ENCODE data around the gene TMUB2. TPM values are rescaled to one million over a fixed set of nuclear protein-coding genes. Genes with fewer than 3 reads are reported as not detected.

The TMUB2 gene
- polyA plus RNA-seq, 1 donor from 2014 or later, result 59.9 TPM

GRCh38 chr17:44210342-44211192, 23.8 kb downstream of the TMUB2 start:
- H3K4me2 ChIP-seq (ENCODE audit: low read length), result no peak overlapping the region
- no peak overlapping the region for H3K27ac ChIP-seq (ENCODE audit: low read length)
- peaks cover 14% of the 10 kb centered on the region for H3K36me3 ChIP-seq (ENCODE audit: insufficient read depth, low read length)
- H3K9me2 ChIP-seq (ENCODE audit: insufficient read depth, low read length), result no peaks in the 10 kb centered on the region
- H3K4me3 ChIP-seq (ENCODE audit: low read length), result no peak overlapping the region
- no peaks in the 10 kb centered on the region for H3F3A ChIP-seq (ENCODE audit: insufficient read depth, low read length, poor library complexity, severe bottlenecking)
- H4K20me1 ChIP-seq (ENCODE audit: insufficient read depth), result peaks cover 3% of the 10 kb centered on the region
- H3K9me3 ChIP-seq (ENCODE audit: low read length), result no peaks in the 10 kb centered on the region
- TF ChIP-seq SMC3 (conservative IDR thresholded peaks at IDR 0.05; ENCODE audit: poor library complexity), result peak; percentile 77
- no peak for TF ChIP-seq EZH2 (IDR thresholded peaks at IDR 0.05; ENCODE audit: borderline replicate concordance, insufficient read depth, low read length, poor library complexity, severe bottlenecking)
- no peak for TF ChIP-seq REST (IDR thresholded peaks at IDR 0.05; ENCODE audit: borderline replicate concordance)
- TF ChIP-seq POLR2AphosphoS5 (IDR thresholded peaks at IDR 0.05), result peak; percentile 10
- TF ChIP-seq TAF1 (IDR thresholded peaks at IDR 0.05; ENCODE audit: low read depth), result no peak
- peak; percentile 80 for TF ChIP-seq CTCF (IDR thresholded peaks at IDR 0.05; ENCODE audit: poor library complexity, severe bottlenecking)
- peak; percentile 77 for TF ChIP-seq RAD21 (conservative IDR thresholded peaks at IDR 0.05)
- no peak for TF ChIP-seq EP300 (conservative IDR thresholded peaks at IDR 0.05; ENCODE audit: poor library complexity, severe bottlenecking)
- peak; percentile 35 for TF ChIP-seq MXI1 (conservative IDR thresholded peaks at IDR 0.05; ENCODE audit: poor library complexity, severe bottlenecking)
- H3K27me3 ChIP-seq (ENCODE audit: insufficient read depth, low read depth, low read length), result no peaks in the 10 kb centered on the region
- no peaks in the 10 kb centered on the region for H3K79me2 ChIP-seq (replicated peaks; ENCODE audit: insufficient read depth, low read length)
- no peak overlapping the region for H2AFZ ChIP-seq (ENCODE audit: low read depth, low read length)
- no peak overlapping the region for H3K9ac ChIP-seq (ENCODE audit: low read length)

GRCh38 chr17:44211281-44212265, 24.8 kb downstream of the TMUB2 start:
- no peak overlapping the region for H3K27ac ChIP-seq (ENCODE audit: low read length)
- H3K4me2 ChIP-seq (ENCODE audit: low read length), result no peak overlapping the region
- H4K20me1 ChIP-seq (ENCODE audit: insufficient read depth), result peaks cover 7% of the 10 kb centered on the region
- H3K36me3 ChIP-seq (ENCODE audit: insufficient read depth, low read length), result peaks cover 19% of the 10 kb centered on the region
- no peaks in the 10 kb centered on the region for H3K27me3 ChIP-seq (ENCODE audit: insufficient read depth, low read depth, low read length)
- no peaks in the 10 kb centered on the region for H3K9me2 ChIP-seq (ENCODE audit: insufficient read depth, low read length)
- H3F3A ChIP-seq (ENCODE audit: insufficient read depth, low read length, poor library complexity, severe bottlenecking), result no peaks in the 10 kb centered on the region
- H3K79me2 ChIP-seq (replicated peaks; ENCODE audit: insufficient read depth, low read length), result peaks cover 9% of the 10 kb centered on the region
- no peak for TF ChIP-seq MXI1 (conservative IDR thresholded peaks at IDR 0.05; ENCODE audit: poor library complexity, severe bottlenecking)
- no peak overlapping the region for H3K4me3 ChIP-seq (ENCODE audit: low read length)
- no peak overlapping the region for H2AFZ ChIP-seq (ENCODE audit: low read depth, low read length)
- no peak overlapping the region for H3K9ac ChIP-seq (ENCODE audit: low read length)
- H3K9me3 ChIP-seq (ENCODE audit: low read length), result no peaks in the 10 kb centered on the region
